Right lobe of liver (tissue), 4 donors: ENCODE data around the gene DGKE.

ENCODE experiments used
- CTCF ChIP-seq, 4 donors: fragments of 200-600 bp in 3 of 4; fragments of 450-650 bp in 1 of 4; IDR thresholded peaks; one replicate each; pipeline versions ENCODE4 v1.5.1 to v1.8.0; 2016 to 2022; ENCODE audit warnings: antibody characterized with exemption in 4 of 4, mild to moderate bottlenecking in 2 of 4
- POLR2A ChIP-seq: fragments of 450-650 bp; IDR thresholded peaks from one replicate; pipeline ENCODE4 v1.6.1; 2017; ENCODE audit warnings: antibody characterized with exemption, mild to moderate bottlenecking
- donor health status: DM: no; HTN: no; CAD: no.
- donor health status: DM: no; HTN: no; CAD: no.
- donor health status: DM: no; HTN: yes; CAD: no.

- TF ChIP-seq CTCF (IDR thresholded peaks at IDR 0.05) (no peak), POLR2A (no peak)
Measured at GRCh38 chr17:56887105-56887504, 53.2 kb downstream of the DGKE start.
